ENCODE measurements around the gene OSBPL3. TPM values are rescaled to one million over a fixed set of nuclear protein-coding genes. Genes with fewer than 3 reads are reported as not detected.

The OSBPL3 gene
- total and polyA plus RNA-seq, 2 donors (not counting 3 experiments of a cell fraction or from before 2014, with no cell fraction given) = 7.5 to 27.1 TPM

DNA sequence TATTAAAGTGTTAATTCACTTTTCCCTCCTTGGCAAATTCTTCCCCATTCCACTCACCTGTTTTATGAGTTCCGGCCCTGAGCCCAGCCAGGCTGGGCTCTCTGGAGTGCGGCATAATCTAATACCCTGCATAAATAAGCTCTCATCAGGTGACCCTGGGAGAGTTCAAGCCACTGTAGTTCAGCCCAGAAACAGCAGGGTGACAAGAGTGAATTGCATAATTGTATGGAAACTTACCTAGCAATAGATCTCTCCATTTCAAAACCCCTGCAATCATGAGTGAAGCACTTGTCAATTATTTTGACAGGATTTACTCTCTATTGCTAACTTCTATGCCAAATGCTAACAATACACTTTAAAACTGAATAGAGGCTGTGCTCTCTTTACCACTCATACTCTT lies 94.7 kb downstream of the OSBPL3 start:
- CTCF ChIA-PET = interaction anchor here (1.0 to 5.1 kb wide), 9 partner anchors 9 to 184 kb away, joined by 3 to 32 read pairs (median 3); partner anchors contain the start of gene OSBPL3
- H3K9me1 ChIP-seq (replicated peaks; ENCODE audit: control insufficient read depth, extremely low read depth, insufficient read depth, low read length) = no peaks in the 10 kb centered on the region
- TSS peak; percentile 19 for BruUV-seq (replicated peaks)
- H3K4me2 ChIP-seq (ENCODE audit: insufficient read depth, low read length) = peak overlapping the region; percentile 78
- peak; percentile 26 for DNase-seq (ENCODE audit: low read depth, low spot score)
- H4K20me1 ChIP-seq (replicated peaks; ENCODE audit: control insufficient read depth, extremely low read depth, insufficient read depth, low read length) = no peaks in the 10 kb centered on the region
- H3K4me3 ChIP-seq (replicated peaks in 1 of 3; ENCODE audit: insufficient read depth in 1 of 3, low read depth in 1 of 3, low read length in 3 of 3) = no peak overlapping the region
- peaks cover 3% of the 10 kb centered on the region for H3K79me2 ChIP-seq (ENCODE audit: control insufficient read depth, insufficient read depth, low read length)
- no peaks in the 10 kb centered on the region for H3K36me3 ChIP-seq (ENCODE audit: control insufficient read depth in 2 of 2, extremely low read depth in 1 of 2, insufficient read depth in 2 of 2, low read length in 2 of 2)
- dilution Hi-C loops (cut with MboI; ENCODE audit: extremely low pct_ligation_motif_present, low sequenced_read_pairs) = no loop called here
- no peaks in the 10 kb centered on the region for H3K27me3 ChIP-seq (ENCODE audit: control insufficient read depth in 2 of 2, insufficient read depth in 2 of 2, low read length in 2 of 2)
- H3K27ac ChIP-seq (ENCODE audit: insufficient read depth, low read depth, low read length) = peak overlapping the region; percentile 25
- intact Hi-C loops (cut with micrococcal nuclease) = loop anchor here (1.0 to 2.0 kb wide), 3 partner anchors 22 to 95 kb away; partner anchors contain the start of gene OSBPL3
- H2AFZ ChIP-seq (ENCODE audit: low read depth, low read length) = no peak overlapping the region
- peaks cover 52% of the 10 kb centered on the region for H3K4me1 ChIP-seq (ENCODE audit: control insufficient read depth, extremely low read depth, insufficient read depth, low read length)
- POLR2A ChIA-PET = interaction anchor here (0.6 kb wide), 1 partner anchor 73 kb away, joined by 5 read pairs; no protein-coding TSS in a partner anchor
- no peak overlapping the region for H3K9ac ChIP-seq (replicated peaks; ENCODE audit: extremely low read depth, insufficient read depth, low read length)
- no peaks in the 10 kb centered on the region for H3K9me3 ChIP-seq (replicated peaks; ENCODE audit: control insufficient read depth, insufficient read depth, low read length)
- no peak for TF ChIP-seq GATA2 (IDR thresholded peaks at IDR 0.05; ENCODE audit: insufficient read depth, insufficient read length, low read depth, low read length)
- TF ChIP-seq, protein P1, sequence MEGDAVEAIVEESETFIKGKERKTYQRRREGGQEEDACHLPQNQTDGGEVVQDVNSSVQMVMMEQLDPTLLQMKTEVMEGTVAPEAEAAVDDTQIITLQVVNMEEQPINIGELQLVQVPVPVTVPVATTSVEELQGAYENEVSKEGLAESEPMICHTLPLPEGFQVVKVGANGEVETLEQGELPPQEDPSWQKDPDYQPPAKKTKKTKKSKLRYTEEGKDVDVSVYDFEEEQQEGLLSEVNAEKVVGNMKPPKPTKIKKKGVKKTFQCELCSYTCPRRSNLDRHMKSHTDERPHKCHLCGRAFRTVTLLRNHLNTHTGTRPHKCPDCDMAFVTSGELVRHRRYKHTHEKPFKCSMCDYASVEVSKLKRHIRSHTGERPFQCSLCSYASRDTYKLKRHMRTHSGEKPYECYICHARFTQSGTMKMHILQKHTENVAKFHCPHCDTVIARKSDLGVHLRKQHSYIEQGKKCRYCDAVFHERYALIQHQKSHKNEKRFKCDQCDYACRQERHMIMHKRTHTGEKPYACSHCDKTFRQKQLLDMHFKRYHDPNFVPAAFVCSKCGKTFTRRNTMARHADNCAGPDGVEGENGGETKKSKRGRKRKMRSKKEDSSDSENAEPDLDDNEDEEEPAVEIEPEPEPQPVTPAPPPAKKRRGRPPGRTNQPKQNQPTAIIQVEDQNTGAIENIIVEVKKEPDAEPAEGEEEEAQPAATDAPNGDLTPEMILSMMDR (IDR thresholded peaks at IDR 0.05; ENCODE audit: extremely low read depth in 1 of 2, insufficient read depth in 1 of 2, low read depth in 1 of 2, low read length in 2 of 2) = no peak
- no peak for TF ChIP-seq JUN (IDR thresholded peaks at IDR 0.05; ENCODE audit: borderline replicate concordance, insufficient read depth, insufficient read length, low read depth)
- TF ChIP-seq POLR2AphosphoS5 (IDR thresholded peaks at IDR 0.05; ENCODE audit: insufficient read depth, low read depth, low read length) = no peak
- no peak for TF ChIP-seq POLR2A (IDR thresholded peaks at IDR 0.05; ENCODE audit: low read depth, low read length)
- no peak for TF ChIP-seq MYC (IDR thresholded peaks at IDR 0.05; ENCODE audit: low read depth, low read length)
- TF ChIP-seq EZH2 (IDR thresholded peaks at IDR 0.05; ENCODE audit: borderline replicate concordance, low read depth, low read length, severe bottlenecking) = no peak
- no peak for TF ChIP-seq FOS (IDR thresholded peaks at IDR 0.05; ENCODE audit: borderline replicate concordance, insufficient read depth, low read length)
- no peak for TF ChIP-seq MAX (IDR thresholded peaks at IDR 0.05; ENCODE audit: insufficient read depth, insufficient read length)
- no peak for FAIRE-seq

All from endothelial cell of umbilical vein (primary cell).